Prostate gland (tissue), 2 donors: ENCODE data around the gene ARID4A.

Experiments used
- POLR2A ChIP-seq: fragments of 450-650 bp; IDR thresholded peaks from one replicate; pipeline ENCODE4 v1.6.1; 2016; ENCODE audit warnings: antibody characterized with exemption, mild to moderate bottlenecking
- POLR2AphosphoS5 ChIP-seq: sonication (generic); formaldehyde crosslinking; IDR thresholded peaks from one replicate; pipeline ENCODE4 v1.6.1; 2017; ENCODE audit warnings: antibody characterized with exemption
- TF ChIP-seq, protein P1 (sequence below), 4 experiments: fragments of 200-600 bp in 2 of 4; fragments of 450-650 bp in 2 of 4; sonication (generic) in 2 of 4; IDR thresholded peaks; 1 replicate in 3 of 4; 2 replicates in 1 of 4; pipeline ENCODE4 v1.5.1; 2016 to 2019; ENCODE audit warnings: antibody characterized with exemption in 4 of 4, mild to moderate bottlenecking in 2 of 4, moderate library complexity in 2 of 4

- TF ChIP-seq, protein P1, sequence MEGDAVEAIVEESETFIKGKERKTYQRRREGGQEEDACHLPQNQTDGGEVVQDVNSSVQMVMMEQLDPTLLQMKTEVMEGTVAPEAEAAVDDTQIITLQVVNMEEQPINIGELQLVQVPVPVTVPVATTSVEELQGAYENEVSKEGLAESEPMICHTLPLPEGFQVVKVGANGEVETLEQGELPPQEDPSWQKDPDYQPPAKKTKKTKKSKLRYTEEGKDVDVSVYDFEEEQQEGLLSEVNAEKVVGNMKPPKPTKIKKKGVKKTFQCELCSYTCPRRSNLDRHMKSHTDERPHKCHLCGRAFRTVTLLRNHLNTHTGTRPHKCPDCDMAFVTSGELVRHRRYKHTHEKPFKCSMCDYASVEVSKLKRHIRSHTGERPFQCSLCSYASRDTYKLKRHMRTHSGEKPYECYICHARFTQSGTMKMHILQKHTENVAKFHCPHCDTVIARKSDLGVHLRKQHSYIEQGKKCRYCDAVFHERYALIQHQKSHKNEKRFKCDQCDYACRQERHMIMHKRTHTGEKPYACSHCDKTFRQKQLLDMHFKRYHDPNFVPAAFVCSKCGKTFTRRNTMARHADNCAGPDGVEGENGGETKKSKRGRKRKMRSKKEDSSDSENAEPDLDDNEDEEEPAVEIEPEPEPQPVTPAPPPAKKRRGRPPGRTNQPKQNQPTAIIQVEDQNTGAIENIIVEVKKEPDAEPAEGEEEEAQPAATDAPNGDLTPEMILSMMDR (IDR thresholded peaks at IDR 0.05): no peak
- TF ChIP-seq POLR2A (no peak), POLR2AphosphoS5 (no peak)
Observed at GRCh38 chr14:58297412-58297761, 968 bp upstream of the ARID4A start.
